HG02870 (cell line): ENCODE data around the gene PHC2.

Experiments
- ATAC-seq: cut with Tn5 transposase; IDR thresholded peaks from one replicate; pipeline ENCODE4 v1.9.1; 2021; ENCODE audit warnings: mild to moderate bottlenecking, moderate library complexity; ENCODE audit not compliant: unreplicated experiment

Gene PHC2

GRCh38 chr1:33334081-33334552 lies 96.8 kb downstream of the PHC2 start:
- ATAC-seq = no peak

GRCh38 chr1:33332881-33333280 lies 98.0 kb downstream of the PHC2 start:
- ATAC-seq = no peak

- no peak for ATAC-seq
These were observed 98.5 kb downstream of the PHC2 start for GRCh38 chr1:33332357-33332789.

- ATAC-seq = no peak
These were observed 99.2 kb downstream of the PHC2 start for GRCh38 chr1:33331444-33332356.

GRCh38 chr1:33330906-33331305 lies 100.0 kb downstream of the PHC2 start:
- ATAC-seq = no peak

DNA sequence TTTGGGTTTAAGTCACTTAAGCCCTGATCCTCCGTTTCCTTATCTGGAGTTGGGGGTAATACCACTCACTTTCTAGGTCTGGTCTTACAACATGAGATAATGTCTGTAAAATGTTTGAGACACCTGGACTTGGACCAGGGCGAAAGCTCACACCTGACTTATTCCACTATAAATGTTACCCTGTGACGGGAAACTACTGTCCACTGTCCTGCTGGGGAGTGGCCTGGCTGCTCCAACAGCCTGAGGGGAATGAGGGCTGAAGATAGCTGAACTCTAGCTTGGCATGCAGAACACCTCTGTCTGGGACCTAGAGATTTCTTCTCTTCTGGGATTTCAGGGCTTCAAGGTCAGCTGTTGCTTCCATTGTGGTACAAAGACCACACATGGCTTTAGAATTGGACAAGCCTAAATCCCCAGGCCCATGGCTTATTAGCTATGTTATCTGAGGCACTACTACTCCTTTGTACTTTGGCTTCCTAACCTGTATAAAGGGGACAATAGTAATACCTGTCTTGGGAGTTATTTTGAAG lies 100.5 kb downstream of the PHC2 start:
- no peak for ATAC-seq

DNA sequence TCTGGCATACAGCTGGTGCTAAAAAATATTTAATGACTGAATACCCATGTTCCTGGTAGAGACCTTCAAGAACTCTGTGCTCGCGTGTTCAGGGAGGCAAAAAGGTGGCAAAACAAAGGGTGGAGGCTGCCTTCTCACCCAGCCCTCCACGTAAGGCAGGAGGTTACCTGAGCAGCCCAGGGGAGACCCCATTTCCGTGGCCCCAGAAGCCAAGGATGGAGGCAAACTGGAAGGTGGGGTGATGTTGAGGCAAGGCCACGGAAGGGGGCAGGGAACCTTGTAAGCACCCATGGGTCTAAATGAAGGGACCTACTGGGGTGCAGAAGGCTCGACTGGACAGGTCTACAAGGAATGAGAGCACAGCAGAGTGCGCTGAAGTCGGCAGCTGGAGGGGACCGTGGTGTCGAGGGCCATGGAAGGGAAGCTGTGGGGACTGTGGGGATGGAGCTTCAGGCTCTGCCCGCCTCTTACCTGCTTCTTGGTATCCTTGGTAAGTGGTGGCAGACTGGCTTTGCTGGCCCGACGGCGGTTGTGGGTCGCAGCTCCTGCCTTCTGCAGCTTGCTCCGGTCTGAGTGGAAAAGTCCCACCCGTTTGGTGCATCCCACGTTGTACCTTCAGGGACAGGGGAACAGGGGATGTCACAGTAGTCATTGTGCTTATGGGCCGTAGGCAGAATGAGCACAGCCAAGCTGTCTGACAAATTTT lies 101.1 kb downstream of the PHC2 start:
- no peak for ATAC-seq

- no peak for ATAC-seq
These were observed 102.1 kb downstream of the PHC2 start for GRCh38 chr1:33328817-33329216.

- no peak for ATAC-seq
These were observed 103.1 kb downstream of the PHC2 start for GRCh38 chr1:33327587-33328325.

- ATAC-seq = no peak
These were observed 104.1 kb downstream of the PHC2 start for GRCh38 chr1:33326785-33327184.

GRCh38 chr1:33324677-33325575 lies 106.0 kb downstream of the PHC2 start:
- no peak for ATAC-seq

DNA sequence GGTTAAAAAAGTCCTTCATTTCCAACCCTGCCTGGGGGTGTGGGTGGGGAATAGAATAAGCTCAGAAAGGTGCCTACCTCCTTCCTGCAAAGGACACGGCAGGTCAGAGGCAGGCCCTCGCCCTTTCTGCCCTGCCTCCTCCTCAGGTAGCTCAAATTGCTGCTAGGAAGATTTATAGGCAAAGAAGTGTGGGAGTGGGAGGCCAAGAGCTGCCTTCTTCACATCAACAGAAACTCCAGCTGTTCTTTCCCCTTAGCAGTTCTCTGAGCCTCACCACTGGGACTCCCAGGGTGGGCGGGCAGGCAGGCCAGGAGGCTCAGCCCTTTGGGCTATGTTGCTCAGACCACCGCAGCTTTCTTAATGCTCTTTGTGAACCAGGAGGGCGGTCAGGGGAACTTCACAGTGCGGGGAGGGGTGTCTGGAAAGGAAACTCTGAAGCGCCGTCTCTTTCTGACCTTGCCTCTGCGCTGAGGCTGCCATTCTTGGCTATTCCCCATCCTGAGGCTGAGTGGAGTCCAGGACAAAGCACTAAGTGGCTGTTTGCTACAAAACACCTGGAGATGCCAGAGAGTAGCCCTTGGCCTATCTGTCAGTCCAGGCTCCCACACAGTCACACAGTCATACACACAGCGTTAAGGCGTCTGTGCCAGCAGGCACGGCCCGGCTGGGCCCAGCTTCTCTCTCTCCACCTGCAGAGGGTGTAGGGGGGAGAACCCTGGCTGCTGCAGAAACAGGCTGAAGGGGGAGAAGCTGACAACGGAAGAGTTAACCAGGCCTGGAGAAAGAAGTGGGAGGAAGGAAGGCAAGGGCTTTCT lies 107.0 kb downstream of the PHC2 start:
- ATAC-seq = no peak

DNA sequence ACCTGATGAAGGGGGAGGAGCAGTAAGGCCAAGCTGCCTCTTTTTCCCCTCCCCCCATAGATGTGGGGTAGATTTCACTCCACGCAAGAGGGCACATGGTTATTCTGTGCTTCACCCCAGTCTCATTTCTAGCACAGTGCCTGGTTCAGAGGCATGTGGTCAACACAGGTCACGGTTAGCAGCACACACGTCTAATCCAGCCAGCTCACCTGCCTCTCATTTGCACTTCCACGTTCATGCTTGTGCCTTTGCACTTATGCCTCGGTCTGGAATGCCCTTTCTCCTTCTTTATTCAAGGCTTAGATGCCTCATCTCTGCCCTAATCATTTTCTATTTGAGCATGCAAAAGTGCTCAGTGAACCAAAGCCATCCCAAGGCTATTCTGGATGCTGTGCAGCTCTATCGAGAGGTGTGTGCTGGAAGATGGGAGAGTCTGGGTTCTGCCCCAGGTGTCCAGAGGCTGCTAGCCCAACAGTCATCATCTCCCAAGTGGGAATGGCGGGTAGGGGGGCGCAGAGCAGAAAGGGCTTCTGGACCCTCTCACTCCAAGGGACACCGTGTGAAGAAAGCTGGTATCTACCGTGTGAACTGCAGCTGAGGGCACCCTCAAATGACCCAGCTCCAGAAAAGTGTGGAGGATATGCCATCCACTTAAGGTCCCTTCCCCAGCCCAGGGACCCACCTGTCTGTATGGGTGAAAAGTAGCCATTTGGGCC lies 107.9 kb downstream of the PHC2 start:
- no peak for ATAC-seq

- ATAC-seq = no peak
These were observed 108.8 kb downstream of the PHC2 start for GRCh38 chr1:33322109-33322508.

DNA sequence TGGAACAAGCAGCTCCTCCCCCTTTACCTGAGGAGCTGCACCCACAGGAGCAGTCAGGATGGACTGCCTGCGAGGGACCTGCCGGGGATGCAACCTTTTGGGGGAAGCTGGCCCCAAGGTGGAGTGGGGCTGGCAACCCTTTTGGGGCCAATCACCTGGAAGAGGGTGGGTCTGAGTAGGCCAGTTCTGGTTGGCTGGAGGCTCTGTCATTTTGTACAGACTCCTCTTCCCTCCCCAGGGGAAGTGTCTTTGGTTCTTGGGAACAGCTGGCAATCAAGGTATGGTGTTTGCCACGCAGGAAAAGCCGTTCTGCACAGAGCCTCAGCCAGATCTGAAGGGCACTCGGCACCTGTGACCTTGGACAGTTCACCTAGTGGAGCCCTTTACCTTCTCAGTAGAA lies 109.7 kb downstream of the PHC2 start:
- ATAC-seq = no peak

- ATAC-seq = no peak
These were observed 110.2 kb downstream of the PHC2 start, which contains the start of gene A3GALT2 for GRCh38 chr1:33320619-33321165. Gene A3GALT2, minus strand, starts transcription at chr1:33321098. Its CDS starts 0 bp downstream, at chr1:33321098.

DNA sequence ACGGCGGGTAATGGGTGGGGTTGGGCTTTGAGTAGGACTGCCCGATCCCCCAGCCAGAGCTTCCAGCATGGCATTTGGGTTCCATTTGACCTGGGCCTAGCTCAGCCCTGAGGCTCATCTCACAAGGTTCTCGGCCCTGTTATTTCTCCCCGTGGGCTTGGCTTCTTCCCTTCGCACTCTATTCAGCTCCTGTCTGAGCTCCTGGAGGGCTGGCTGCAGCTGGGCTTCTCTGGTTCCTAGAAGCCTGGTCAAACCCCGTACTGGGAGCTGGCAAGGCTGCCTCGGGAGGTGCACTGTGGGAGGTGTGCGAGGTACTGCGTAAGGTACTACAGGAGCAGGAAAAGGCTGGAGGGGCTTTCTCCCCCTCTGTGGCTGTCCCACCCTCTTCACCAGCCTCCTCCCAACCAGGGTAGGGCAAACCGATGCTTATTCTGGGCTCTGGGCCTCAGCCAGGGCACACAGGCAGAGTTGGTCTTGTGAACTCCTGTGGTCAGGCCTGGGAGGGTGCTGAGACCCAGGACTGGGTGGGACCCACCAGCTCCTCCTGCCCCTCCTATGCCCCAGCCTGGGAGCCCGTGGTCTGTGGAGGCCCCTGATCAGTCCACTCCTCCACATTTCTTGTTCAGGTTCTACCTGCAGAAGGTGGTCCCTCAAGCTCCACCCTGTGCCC lies 110.8 kb downstream of the PHC2 start:
- ATAC-seq = no peak
